GM19395 (cell line): ENCODE results near the gene S100Z.
"Not testable (repeated sequence)": the region's sequence is repeated elsewhere in the genome, so short reads cannot be mapped to it uniquely, and the experiment has no call there.

Source experiments
- ATAC-seq: cut with Tn5 transposase; IDR thresholded peaks from one replicate; pipeline ENCODE4 v1.9.1; 2021; ENCODE audit warnings: mild to moderate bottlenecking, moderate library complexity; ENCODE audit not compliant: unreplicated experiment

Gene S100Z

DNA sequence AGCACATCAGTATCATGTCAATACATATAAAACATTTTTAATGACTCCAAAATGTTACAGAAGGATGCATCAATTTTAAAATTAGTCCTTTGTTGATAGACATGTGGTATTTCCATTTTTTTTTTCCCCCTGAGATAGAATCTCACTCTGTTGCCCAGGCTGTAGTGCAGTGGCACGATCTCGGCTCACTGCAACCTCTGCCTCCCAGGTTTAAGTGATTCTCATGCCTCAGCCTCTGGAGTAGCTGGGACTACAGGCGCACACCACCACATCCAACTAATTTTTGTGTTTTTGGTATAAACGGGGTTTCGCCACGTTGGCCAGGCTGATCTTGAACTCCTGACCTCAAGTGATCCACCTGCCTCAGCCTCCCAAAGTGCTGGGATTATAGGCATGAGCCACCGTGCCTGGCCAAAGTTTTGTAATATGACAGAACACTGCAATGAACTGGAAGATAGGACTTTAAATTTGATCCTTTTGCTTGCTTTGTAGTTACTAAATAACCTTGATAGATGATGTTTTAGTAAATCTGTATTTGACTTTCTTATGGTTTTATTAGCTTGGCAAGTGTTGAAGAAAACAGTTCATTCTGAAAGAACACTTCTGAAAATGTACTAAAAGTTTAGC lies 27.6 kb upstream of the S100Z start:
- not testable (repeated sequence) for ATAC-seq

DNA sequence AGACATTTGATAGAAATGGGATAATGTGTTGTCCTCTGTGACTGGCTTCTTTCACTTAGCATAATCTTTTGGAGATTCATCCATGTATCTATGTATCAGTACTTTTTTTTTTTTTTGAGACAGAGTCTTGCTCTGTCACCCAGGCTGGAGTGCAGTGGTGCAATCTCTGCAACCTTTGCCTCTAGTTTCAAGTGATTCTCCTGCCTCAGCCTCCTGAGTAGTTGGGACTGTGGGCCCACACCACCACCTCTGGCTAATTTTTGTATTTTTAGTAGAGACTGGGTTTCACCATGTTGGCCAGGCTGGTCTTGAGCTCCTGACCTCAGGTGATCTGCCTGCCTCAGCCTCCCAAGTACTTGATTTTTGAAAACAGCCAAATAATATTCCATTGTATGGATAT lies 23.4 kb upstream of the S100Z start:
- ATAC-seq = not testable (repeated sequence)

DNA sequence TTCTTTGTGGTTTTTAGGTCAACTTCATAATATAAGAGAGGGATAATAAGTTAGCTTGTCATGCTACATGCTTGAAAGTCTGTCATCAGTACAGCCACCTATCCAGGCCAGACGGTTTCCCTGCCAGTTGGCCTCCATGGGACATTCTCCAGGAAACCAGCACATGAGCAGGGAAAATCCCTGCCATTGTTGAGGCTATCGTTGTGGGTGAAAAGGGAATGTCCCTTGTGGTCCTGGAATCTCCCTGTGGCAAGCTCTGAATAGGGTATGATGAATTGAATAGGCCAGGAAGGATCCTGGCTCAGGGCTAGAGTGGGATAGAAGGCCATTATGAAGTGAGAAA lies 18.7 kb upstream of the S100Z start:
- ATAC-seq = no peak

DNA sequence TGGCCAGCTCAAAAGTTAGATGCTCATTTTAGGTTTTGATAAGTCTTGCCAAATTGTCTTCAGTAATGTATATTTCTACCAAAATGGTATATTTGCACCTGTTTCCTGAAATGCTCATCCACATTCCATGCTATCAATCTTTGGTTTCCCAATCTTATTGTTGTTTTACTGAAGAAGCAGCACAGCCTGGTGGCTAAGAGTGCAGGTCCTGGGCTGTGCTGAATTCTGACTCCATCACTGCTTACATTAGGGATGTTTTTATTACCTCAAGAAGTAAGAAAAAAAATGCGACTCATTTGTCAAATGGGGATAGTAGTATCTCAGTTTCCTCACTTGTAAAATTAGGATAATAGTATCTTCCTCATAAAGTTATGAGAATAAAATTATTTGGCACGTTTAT lies 13.6 kb upstream of the S100Z start:
- ATAC-seq = no peak

DNA sequence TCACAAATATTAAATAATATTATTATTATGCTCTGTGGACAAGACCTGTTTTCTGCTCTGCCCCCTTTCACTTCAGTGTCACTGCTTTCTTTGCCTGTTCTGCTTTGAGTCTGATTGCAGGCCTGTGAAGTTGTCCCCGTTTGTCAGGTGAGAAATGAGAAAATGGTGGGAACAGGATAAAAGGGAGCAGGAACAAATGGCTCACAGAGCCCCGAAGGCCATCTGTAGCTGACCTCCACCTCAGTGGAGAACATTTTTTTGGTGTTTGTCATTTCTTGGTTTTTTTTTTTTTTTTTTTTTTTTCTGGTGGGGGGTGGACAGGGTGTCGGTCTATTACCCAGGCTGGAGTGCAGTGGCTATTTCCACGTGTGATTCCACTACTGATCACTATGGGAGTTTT lies 13.2 kb upstream of the S100Z start:
- no peak for ATAC-seq

DNA sequence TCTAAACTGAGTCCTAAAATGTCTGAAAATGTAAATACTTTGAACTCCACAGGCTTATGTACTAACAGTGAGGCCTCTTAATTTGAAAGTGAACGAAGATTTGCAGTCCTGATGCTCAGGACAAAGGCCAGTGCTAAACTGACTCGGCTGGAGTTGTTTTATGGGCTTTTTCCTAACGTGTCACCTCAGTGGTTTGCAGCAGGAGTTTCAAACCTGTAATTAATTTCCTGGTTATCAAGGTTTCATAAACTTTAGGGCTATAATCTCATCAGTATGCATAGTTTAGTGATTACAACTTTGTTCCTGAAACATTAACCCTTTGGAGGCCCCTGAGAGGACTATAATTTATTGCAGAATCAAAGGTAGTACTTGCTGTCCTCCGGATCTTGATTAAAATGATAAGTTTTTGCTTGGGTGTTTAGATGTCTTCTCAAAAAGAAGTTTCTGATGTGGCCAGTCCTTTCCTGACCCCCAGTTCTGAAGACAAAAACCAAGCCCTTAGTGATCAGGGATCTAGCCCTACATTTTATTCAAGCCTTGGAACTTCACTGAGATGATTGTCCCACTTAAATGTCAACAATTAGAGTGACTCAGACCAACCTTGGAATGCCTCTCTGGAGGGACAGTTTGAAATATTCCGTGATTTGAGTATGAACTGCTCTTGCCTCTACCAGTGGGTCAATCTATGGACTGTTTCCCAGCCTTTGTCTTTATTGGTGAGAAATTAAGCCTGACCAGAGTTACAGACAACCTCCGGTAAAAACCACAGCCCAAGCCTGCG lies 11.1 kb upstream of the S100Z start:
- no peak for ATAC-seq

DNA sequence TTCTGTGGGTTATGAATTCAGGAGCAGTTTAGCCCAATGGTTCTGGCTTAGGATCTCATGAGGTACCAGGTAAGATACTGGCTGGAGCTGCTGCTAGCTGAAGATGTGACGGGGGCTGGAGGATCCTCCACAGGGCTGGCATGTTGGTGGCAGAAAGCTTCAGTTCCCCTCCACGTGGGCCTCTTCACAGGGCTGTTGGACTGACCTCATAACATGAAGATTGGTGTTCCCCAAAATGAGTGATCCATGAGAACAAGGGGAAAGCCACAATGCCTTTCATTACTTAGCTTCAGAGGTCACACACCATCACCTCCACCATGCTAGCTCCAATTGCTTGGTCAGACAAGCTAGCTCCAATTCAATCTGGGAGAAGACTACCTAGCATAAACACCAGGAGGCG lies 8.5 kb upstream of the S100Z start:
- ATAC-seq = no peak

DNA sequence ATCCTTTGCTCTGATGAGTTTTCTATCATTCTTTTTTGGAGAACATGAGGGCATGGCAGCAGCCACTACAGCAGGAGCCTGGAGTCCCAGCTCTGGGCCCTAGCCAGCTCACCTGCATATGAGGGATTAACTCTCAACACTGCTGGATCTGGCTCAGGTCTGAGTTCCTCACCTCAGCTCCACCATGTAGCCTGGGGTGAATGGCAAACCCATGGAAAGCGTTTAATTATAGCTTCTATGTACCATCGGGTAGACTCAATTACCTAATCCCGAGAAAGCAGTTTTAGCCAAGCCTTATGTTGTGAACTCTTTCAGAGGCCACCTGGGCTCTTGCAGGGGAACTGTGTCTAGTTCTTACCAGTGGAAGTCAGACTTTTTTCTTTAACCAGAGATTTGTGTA lies 3.9 kb upstream of the S100Z start:
- no peak for ATAC-seq

DNA sequence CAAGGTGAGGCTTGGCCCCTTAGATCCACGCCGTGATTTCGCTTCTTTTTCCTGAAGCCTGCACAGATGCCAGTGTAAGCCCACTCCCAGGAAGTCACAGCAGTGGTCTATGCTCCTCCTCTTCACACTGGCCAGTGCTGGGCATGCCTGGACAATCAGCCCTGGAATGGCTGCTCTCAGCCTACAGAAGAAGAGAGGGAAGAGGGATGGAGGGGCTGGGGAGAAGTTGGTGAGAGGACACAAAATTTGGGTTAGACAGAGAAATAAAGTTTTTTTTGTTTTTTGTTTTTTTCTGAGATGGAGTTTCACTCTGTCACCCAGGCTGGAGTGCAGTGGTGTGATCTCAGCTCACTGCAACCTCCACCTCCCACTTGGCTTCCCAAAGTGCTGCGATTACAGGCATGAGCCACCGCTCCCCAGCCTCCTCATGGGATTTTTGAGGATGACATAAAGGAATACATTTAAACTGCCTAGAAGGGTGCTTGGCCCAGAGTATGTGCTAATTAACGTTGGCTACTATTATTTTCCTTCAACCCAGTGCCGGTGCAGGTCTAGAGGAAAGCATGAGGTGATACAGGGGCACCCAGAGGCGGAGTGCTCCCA lies 830 bp downstream of the S100Z start:
- ATAC-seq = no peak

DNA sequence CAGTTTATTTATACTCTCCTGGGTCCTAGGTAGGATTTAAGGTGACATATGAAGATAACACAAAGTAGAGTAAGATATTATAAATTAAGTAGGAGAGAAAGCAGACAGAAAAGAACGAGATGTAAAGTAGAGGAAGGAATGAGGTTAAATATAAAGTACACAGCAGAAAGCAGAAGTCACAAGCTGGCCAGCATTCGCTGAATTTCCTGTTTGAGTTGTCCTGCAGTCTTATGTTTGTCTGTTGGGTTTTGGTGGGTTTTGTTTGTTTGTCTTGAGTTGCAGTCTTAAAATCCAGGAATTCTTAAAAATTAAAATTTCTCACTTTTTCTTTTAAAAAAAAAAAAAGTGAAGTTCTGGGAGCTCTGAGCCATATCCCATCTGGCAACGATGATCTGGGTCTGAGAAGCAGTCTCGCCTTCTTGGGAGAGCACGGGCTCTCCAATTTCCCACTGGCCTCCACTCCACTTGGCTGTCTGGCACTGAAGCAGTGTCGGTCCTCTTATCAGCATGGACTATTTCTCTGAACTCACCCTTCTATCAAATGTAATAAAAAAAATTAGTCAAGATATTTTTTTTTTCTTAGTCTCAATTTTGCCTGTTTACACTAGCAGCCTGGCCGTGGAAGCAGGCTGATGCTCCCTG lies 2.0 kb downstream of the S100Z start:
- no peak for ATAC-seq

DNA sequence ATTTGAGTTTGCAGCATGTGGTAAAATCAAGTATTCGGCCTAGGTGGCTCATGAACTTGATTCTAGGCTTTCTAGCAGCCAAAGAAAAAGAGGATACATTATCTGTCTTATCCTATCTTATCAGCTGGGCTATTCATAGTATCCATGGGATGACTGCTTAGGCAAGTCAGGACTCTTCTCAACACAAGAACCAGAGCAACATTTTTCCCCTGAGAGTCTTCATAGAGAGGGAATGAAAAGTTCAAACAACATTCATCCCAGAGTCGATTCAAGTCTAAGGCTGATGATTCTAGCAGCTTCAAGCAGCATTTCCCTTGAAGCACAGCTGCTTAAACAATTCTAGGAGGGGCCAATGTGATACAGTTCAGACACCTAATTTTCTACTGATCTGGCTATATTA lies 3.0 kb downstream of the S100Z start:
- no peak for ATAC-seq

DNA sequence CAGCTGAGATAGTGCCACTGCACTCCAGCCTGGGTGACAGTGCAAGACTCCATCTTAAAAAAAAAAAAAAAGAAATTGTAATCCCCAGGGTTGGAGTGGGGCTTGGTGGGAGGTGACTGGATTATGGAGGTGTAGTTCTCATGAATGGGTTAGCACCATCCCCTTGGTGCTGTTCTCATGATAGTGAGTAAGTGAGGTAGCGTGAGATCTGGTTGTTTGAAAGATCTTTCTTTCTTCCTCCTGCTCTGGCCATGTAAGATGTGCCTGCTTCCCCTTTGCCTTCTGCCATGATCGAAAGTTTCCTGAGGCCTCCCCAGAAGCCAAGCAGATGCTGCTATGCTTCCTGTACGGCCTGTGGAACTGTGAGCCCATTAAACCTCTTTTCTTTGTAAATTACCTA lies 3.9 kb downstream of the S100Z start:
- ATAC-seq = not testable (repeated sequence)

DNA sequence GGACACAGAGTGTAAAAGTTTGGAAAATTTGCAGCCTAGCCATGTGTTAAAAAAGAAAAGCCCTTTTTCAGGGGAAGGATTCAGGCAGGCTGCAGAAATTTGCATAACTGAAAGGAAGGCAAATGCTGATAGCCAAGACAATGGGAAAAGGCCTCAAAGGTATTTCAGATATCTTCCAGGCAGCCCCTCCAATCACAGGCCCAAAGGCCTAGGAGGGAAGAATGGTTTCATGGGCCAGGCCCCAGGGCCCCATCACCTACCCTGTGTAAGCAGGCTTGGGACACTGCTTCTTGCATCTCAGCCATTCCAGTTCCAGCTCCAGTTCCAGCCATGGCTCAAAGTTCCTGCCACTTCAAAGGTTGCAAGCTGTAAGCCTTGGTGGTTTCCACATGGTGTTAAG lies 4.8 kb downstream of the S100Z start:
- no peak for ATAC-seq

DNA sequence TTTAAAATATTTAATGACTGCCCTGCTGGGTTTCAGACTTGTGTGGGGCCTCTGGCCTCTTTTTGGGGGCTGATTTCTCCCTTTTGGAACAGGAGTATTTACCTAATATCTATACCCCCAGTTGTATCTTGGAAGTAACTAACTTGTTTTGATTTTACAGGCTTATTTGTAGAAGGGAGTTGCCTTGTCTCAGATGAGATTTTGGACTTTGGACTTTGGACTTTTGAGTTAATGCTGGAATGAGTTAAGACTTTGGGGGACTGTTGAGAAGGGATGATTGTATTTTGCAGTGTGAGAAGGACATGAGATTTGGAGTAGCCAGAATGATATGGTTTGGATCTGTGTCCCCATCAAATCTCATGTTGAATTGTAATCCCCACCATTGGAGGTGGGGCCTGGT lies 5.7 kb downstream of the S100Z start:
- not testable (repeated sequence) for ATAC-seq

DNA sequence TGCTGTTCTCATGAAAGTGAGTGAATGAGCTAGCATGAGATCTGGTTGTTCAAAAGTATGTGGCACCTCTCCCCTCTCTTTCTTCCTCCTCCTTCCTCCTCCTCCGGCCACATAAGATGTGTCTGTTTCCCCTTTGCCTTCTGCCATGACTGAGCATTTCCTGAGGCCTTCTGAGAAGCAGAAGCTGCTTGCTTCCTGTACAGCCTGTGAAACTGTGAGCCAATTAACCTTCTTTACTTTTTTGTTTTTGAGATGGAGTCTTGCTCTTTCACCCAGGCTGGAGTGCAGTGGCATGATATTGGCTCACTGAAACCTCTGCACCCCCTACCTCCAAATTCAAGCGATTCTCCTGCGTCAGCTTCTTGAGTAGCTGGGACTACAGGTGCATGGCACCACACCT lies 6.1 kb downstream of the S100Z start:
- no peak for ATAC-seq

DNA sequence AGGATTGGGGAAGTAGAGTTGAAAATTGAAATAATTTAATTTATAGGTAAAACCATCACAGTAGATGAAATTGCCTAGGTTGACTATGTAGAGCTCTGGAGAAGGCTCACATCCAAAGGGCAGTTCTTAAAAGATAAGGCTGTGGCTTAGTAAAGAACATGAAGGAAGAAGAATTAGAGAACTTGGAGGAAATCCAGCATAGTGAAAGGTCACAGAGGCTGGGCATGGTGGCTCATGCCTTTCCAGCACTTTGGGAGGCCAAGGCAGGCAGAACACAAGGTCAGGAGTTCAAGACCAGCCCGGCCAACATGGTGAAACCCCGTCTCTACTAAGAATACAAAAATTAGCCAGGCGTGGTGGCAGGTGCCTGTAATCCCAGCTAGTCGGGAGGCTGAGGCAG lies 7.0 kb downstream of the S100Z start:
- ATAC-seq = not testable (repeated sequence)

DNA sequence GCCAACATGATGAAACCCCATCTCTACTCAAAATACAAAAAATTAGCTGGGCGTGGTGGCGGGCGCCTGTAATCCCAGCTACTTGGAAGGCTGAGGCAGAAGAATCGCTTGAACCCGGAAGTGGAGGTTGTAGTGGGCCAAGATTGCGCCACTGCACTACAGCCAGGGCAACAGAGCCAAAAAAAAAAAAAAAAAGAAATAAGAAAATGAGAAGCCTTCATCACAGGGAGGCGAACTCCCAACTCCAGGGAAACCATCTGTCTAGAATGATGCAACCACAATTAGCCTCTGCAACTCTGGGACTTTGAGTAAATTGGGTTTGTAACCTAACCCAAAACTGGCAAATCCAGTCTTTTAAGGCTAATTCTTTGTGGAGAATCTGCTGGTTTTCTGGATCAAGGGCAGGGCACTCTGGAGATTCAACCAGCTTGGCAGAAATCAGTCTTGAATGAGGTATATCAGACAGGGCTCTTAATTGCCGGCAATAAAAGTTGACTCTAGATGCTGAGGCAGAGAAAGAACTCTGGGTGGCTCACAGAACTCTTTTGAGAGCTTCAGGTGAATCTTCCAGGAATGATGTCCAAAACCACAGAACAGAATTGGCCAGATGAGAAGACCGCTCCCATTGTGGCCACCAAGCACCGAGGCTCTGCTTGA lies 9.9 kb downstream of the S100Z start:
- ATAC-seq = no peak

DNA sequence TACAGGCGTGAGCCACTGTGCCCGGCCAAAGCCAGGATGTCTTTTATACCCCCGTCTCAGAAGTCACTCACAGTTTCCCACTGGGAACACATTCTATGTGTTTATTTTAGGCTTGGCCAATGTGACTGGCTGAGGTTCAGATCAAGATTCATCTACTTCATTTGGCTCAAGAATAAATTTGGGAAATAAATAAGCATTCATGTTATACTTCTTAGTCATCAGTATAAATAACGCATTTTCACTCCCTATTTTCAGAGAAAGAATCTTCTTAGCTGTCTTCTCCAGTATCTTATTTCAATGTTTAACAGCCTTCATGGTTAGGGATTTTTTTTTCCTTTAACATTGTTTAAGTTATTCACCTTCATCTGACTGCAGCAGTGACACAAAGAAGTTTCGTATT lies 11.8 kb downstream of the S100Z start:
- ATAC-seq = no peak

DNA sequence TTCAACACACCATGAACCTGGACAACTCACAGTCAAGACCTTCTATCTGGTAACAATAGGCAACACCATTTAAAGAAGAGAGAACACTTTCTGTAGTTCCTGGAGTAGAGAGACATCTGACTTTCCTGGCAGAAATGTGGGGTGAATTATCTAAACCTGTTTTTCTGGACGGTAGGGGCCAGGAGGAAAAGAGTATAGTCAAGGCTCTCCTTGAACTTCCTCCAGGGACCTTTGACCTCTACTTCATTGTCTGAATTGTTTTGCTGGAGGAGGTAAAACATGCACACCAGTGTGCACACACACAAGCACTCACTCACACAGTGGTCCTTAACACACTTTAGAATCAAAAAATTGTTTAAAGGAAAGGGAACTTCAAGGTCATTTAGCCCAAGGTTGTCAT lies 13.2 kb downstream of the S100Z start:
- no peak for ATAC-seq

DNA sequence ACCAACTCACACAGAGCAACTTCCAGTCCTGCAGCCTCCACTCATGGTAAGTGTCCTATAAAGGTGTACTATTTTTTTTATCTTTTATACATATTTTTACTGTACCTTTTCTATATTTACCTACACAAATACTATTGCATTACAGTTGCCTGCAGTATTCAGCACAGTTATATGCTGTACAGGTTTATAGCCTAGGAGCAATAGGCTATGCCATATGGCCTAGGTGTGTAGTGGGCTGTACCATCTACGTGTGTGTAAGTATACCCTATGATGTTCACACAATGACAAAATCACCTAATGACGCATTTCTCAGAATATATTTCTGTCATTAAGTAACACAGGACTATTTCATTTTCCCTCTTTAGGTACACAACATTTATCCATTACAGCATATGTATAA lies 16.7 kb downstream of the S100Z start:
- ATAC-seq = no peak

DNA sequence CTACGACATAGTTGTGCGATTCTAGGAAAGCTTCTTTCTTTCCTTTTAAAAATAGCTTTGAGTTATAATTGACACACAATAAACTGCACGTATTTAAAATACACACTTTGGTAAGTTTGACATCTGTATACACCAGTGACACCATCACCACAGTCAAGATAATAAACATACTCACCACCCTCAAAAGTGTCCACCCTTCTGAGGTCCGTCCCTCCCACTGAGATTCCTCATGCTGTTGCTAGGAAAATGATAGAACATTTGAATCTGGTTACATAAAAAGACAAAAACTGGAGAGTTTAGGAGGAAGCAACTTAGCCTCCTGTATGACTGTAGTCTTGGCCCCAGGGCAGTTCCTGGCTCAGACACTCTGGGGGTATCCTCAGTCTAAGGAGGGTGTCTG lies 17.2 kb downstream of the S100Z start:
- no peak for ATAC-seq
